ENCODE measurements around the gene FAM83D.

The FAM83D gene

DNA sequence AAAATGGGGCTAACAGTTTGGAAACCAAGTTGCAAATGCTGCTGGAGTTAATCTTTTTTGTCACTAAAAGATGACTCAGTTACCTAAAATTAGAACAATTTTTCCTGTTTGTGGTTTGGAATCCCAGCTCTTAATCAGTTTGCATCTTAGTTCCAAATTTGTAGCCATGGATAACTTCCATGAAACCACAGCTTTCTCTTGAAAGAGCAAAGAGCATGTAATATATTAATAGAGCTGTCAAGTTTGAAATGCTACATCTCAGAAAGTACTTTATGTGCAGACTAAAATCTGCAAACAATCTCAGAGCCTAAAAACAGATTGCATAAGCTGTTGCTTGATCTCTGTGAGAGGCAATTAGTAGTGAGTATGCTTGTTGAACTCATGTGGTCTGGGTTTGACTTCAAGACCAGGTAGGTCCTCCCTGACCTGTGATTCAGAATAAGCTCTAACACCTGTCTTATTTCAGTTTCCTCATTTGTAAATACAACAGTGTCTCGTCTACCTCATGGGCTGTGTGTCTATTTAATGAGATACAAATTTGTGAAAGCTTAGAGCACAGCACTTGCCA is 59.5 kb downstream of the FAM83D start:
- TF ChIP-seq EGR1 (IDR thresholded peaks at IDR 0.05) = no peak
- TF ChIP-seq, protein P1, sequence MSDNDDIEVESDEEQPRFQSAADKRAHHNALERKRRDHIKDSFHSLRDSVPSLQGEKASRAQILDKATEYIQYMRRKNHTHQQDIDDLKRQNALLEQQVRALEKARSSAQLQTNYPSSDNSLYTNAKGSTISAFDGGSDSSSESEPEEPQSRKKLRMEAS (IDR thresholded peaks at IDR 0.05) = no peak
- no peak for TF ChIP-seq ZBTB7A (IDR thresholded peaks at IDR 0.05; ENCODE audit: low read depth)
- TF ChIP-seq TCF12 (IDR thresholded peaks at IDR 0.05; ENCODE audit: low read depth) = no peak
- TF ChIP-seq CEBPB (IDR thresholded peaks at IDR 0.05) = no peak
- TF ChIP-seq FOXM1 (IDR thresholded peaks at IDR 0.05; ENCODE audit: borderline replicate concordance, low read depth) = no peak
- TF ChIP-seq TEAD4 (IDR thresholded peaks at IDR 0.05) = no peak
- TF ChIP-seq CREB1 (IDR thresholded peaks at IDR 0.05; ENCODE audit: low read depth) = no peak
- TF ChIP-seq YY1 (IDR thresholded peaks at IDR 0.05; ENCODE audit: low read depth) = no peak
- TF ChIP-seq EP300 (IDR thresholded peaks at IDR 0.05; ENCODE audit: borderline replicate concordance) = no peak
- TF ChIP-seq NFIC (IDR thresholded peaks at IDR 0.05) = no peak
- TF ChIP-seq TAF1 (IDR thresholded peaks at IDR 0.05; ENCODE audit: low read depth) = no peak
- TF ChIP-seq, protein P2, sequence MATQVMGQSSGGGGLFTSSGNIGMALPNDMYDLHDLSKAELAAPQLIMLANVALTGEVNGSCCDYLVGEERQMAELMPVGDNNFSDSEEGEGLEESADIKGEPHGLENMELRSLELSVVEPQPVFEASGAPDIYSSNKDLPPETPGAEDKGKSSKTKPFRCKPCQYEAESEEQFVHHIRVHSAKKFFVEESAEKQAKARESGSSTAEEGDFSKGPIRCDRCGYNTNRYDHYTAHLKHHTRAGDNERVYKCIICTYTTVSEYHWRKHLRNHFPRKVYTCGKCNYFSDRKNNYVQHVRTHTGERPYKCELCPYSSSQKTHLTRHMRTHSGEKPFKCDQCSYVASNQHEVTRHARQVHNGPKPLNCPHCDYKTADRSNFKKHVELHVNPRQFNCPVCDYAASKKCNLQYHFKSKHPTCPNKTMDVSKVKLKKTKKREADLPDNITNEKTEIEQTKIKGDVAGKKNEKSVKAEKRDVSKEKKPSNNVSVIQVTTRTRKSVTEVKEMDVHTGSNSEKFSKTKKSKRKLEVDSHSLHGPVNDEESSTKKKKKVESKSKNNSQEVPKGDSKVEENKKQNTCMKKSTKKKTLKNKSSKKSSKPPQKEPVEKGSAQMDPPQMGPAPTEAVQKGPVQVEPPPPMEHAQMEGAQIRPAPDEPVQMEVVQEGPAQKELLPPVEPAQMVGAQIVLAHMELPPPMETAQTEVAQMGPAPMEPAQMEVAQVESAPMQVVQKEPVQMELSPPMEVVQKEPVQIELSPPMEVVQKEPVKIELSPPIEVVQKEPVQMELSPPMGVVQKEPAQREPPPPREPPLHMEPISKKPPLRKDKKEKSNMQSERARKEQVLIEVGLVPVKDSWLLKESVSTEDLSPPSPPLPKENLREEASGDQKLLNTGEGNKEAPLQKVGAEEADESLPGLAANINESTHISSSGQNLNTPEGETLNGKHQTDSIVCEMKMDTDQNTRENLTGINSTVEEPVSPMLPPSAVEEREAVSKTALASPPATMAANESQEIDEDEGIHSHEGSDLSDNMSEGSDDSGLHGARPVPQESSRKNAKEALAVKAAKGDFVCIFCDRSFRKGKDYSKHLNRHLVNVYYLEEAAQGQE (IDR thresholded peaks at IDR 0.05; ENCODE audit: low read depth) = no peak

DNA sequence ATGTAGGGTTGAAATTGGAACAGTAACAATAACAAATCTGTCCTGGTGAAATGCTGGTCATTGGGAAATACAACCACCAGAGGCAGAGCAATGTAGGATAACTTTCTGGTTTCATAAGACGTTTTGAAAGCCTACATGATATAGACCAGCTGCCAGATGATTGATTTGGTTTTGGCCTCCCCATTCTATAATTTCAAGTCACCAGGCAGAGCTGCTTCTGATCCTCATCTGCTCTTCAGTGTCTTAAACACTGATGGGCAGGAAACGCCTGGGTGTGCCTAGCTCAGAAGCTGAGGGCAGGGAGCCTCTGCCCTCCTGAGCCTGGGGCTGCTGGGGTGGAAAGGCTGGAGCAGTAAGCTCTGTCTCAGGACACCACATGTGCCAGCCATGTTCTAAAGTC is 60.4 kb downstream of the FAM83D start:
- no peak for TF ChIP-seq RAD21 (IDR thresholded peaks at IDR 0.05; ENCODE audit: low read depth)
- TF ChIP-seq TEAD4 (IDR thresholded peaks at IDR 0.05) = no peak
- TF ChIP-seq EP300 (IDR thresholded peaks at IDR 0.05; ENCODE audit: borderline replicate concordance) = no peak
- no peak for TF ChIP-seq CEBPB (IDR thresholded peaks at IDR 0.05)
- TF ChIP-seq, protein P1 (IDR thresholded peaks at IDR 0.05) = no peak
- TF ChIP-seq ZBTB7A (IDR thresholded peaks at IDR 0.05; ENCODE audit: low read depth) = no peak
- TF ChIP-seq EGR1 (IDR thresholded peaks at IDR 0.05) = no peak

DNA sequence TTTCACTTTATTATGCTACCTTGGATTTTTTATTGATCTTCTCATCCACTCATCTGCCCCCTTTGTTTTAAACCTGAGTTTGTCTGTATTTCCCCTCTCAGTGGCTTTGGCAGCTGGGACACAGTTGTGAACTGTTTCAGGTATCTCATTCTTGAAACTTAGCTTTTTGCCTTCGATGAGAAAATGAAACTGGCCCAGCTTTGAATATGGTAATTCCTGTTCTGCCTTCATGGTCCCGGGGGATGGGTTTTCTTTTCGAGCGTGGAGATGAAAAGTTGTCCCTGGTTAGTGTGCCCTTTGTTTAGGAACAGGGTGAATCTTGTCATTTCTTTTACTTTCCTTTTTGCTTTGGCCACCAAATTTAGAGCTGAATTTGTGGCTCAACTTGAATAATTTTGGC is 61.6 kb downstream of the FAM83D start:
- TF ChIP-seq CEBPB (IDR thresholded peaks at IDR 0.05) (no peak), ZBTB7A (IDR thresholded peaks at IDR 0.05; ENCODE audit: low read depth) (no peak), YY1 (IDR thresholded peaks at IDR 0.05; ENCODE audit: low read depth) (no peak), TEAD4 (IDR thresholded peaks at IDR 0.05) (no peak), TAF1 (IDR thresholded peaks at IDR 0.05; ENCODE audit: low read depth) (no peak), CREB1 (IDR thresholded peaks at IDR 0.05; ENCODE audit: low read depth) (no peak), EP300 (IDR thresholded peaks at IDR 0.05; ENCODE audit: borderline replicate concordance) (no peak), FOXM1 (IDR thresholded peaks at IDR 0.05; ENCODE audit: borderline replicate concordance, low read depth) (no peak), TCF12 (IDR thresholded peaks at IDR 0.05; ENCODE audit: low read depth) (no peak), EGR1 (IDR thresholded peaks at IDR 0.05) (no peak), NFIC (IDR thresholded peaks at IDR 0.05) (no peak), RAD21 (IDR thresholded peaks at IDR 0.05; ENCODE audit: low read depth) (no peak)
- TF ChIP-seq, protein P2 (IDR thresholded peaks at IDR 0.05; ENCODE audit: low read depth) = no peak
- TF ChIP-seq, protein P1 (IDR thresholded peaks at IDR 0.05) = no peak
- TF ChIP-seq, protein P3, sequence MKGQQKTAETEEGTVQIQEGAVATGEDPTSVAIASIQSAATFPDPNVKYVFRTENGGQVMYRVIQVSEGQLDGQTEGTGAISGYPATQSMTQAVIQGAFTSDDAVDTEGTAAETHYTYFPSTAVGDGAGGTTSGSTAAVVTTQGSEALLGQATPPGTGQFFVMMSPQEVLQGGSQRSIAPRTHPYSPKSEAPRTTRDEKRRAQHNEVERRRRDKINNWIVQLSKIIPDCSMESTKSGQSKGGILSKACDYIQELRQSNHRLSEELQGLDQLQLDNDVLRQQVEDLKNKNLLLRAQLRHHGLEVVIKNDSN (IDR thresholded peaks at IDR 0.05) = no peak

DNA sequence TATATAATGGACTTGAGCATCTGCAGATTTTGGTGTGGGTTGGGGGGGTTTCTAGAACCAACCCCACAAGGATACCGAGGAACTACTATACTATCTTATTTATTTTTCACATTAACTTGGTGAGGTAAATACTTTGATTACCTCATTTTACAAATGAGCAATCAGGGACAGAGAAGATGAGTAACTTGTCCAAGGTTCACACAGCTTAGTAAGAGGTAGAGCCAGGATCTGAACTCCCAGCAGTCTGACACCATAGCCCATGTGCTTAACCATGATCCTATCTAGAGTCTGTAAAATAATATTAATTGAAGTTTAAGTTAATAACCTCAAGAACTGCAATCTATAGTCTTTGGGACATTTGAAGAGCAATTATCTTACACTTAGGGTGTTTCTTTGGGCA is 64.5 kb downstream of the FAM83D start:
- TF ChIP-seq NFIC (IDR thresholded peaks at IDR 0.05) (no peak), CREB1 (IDR thresholded peaks at IDR 0.05; ENCODE audit: low read depth) (no peak), ZBTB7A (IDR thresholded peaks at IDR 0.05; ENCODE audit: low read depth) (no peak), YY1 (IDR thresholded peaks at IDR 0.05; ENCODE audit: low read depth) (no peak), EGR1 (IDR thresholded peaks at IDR 0.05) (no peak), EP300 (IDR thresholded peaks at IDR 0.05; ENCODE audit: borderline replicate concordance) (no peak), TCF12 (IDR thresholded peaks at IDR 0.05; ENCODE audit: low read depth) (no peak), TEAD4 (IDR thresholded peaks at IDR 0.05) (no peak), RAD21 (IDR thresholded peaks at IDR 0.05; ENCODE audit: low read depth) (no peak), CEBPB (IDR thresholded peaks at IDR 0.05) (no peak), TAF1 (IDR thresholded peaks at IDR 0.05; ENCODE audit: low read depth) (no peak), FOXM1 (IDR thresholded peaks at IDR 0.05; ENCODE audit: borderline replicate concordance, low read depth) (no peak)
- TF ChIP-seq, protein P2 (IDR thresholded peaks at IDR 0.05; ENCODE audit: low read depth) = no peak
- TF ChIP-seq, protein P3 (IDR thresholded peaks at IDR 0.05) = no peak
- TF ChIP-seq, protein P1 (IDR thresholded peaks at IDR 0.05) = no peak

Data from Ishikawa (cell line).